Skin of body (tissue), 2 donors: ENCODE data around the gene LARP4B. TPM values are rescaled to one million over a fixed set of nuclear protein-coding genes. Genes with fewer than 3 reads are reported as not detected.
A peak's percentile ranks its signal among the peaks of the same experiment; 100 is the strongest.

ENCODE experiments used
- DNase-seq: peaks from one replicate; lab custom pipeline; 2025; lab: John Stamatoyannopoulos, UW
- total RNA-seq: library from RNA; depleted of rRNA; stranded (reverse); fragments of >200 nt; gene quantifications from one replicate; pipeline ENCODE4 v1.2.3, GENCODE V29; 2014

Gene LARP4B
- total RNA-seq, 1 donor from 2014 or later: 36.5 TPM

DNA sequence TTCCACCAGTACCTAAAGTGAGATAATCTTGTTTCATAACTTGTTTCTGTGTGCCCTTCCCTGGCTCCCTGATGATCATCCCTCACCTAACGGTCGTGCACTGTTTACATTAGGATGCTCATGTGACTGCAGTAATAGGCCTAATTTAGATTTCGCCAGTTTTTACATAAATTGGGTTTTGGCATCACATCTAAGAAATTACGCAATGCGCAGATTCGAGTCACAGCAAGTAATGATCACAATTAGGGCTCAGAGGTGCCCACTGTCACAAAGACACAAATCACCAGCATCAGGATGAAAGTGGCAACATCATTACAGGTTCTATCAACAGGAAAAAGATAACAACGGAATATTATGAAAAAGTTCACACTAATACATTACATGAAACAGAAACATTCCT lies 94.7 kb downstream of the LARP4B start:
- DNase-seq: no peak

DNA sequence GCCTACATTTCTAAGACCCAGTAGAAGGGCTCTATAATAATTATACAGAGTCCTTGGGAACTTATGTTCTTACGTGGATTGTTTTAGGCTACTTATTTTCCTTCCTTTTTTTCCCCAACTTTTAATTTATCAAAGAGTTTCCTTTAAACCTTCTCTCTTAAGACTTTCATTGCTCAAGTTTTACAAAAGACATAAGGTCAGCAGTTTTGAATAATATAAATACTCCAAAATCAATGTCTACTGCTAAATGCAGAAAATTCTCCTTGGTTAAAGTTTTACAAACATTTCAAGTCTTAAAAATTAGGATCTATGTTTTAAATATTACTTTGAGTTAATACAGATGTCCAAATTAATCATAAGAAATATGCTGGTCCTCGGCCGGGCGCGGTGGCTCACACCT lies 97.0 kb downstream of the LARP4B start:
- DNase-seq: no peak

DNA sequence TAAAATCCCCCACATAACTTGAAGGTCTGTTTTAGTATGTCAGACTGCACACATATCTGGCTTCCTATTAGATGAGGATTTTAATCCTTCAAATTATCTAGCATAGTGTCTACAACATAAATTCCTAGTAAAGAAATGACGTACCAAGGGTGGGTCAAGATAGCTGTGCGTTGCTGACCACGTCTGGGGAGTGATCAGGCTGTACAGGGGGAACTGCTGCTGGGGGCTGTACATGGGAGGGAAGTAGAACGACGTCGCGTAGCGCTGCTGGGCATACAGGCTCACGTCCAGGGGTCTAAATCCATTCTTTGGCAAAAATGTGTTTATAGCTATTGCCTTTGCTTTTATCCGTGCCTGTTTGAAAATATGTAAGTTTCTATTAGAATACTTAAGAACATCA lies 102.3 kb downstream of the LARP4B start:
- DNase-seq: no peak

DNA sequence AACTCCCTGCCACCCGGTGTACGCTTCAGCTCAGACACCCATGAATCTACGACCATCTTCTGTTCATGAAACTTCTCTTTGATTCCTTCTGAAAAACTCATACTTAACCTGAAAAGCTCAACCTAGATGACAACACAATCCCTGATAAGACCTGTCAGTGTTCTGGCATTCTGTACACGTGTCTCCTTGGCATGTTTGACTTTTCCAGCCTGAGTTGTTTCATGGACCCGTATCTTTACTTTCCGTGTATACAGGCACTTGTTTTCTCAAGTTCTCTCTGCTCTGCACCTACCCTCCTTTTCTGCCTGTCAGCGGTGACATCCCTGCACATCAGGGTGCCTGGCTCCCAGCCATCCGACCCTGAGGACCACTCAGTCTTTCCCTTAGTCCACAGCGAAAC lies 103.3 kb downstream of the LARP4B start:
- DNase-seq: no peak

DNA sequence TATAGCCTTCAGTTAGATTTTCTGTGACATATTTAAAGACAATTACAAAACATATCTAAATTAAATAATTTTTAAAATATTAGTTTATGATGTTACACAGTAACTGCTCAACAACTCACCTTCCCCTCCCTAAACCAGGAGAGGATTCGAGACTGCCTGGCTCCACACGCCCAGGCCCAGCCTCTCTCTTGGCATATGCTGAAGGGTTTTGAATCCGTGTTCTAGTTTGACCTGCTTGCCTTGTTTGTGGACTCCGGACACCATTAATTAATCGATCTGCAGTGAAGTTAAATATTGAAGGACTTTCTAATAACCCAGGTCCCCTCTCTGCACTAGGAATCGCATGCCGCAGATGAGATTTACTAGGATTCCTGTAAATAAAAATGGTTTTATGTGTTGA lies 106.6 kb downstream of the LARP4B start:
- no peak for DNase-seq

DNA sequence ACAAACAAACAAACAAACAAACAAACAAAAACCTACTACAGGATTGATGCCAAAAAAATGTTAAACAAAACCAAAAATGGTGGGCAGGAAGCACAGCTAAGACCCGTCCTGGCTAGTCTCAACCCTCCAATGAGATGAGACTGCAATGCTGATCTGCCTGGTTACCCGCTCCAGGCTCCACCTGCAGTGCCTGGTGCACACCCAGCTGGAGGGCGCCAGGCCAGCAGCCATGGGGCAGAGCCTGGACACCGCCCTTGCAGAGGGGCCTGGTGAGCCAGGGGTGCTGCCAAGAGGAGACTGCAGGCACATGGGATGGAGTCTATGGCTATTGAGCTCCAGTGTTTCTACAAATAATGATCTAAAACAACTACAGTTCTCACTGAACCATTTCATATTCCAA lies 107.0 kb downstream of the LARP4B start:
- no peak for DNase-seq

DNA sequence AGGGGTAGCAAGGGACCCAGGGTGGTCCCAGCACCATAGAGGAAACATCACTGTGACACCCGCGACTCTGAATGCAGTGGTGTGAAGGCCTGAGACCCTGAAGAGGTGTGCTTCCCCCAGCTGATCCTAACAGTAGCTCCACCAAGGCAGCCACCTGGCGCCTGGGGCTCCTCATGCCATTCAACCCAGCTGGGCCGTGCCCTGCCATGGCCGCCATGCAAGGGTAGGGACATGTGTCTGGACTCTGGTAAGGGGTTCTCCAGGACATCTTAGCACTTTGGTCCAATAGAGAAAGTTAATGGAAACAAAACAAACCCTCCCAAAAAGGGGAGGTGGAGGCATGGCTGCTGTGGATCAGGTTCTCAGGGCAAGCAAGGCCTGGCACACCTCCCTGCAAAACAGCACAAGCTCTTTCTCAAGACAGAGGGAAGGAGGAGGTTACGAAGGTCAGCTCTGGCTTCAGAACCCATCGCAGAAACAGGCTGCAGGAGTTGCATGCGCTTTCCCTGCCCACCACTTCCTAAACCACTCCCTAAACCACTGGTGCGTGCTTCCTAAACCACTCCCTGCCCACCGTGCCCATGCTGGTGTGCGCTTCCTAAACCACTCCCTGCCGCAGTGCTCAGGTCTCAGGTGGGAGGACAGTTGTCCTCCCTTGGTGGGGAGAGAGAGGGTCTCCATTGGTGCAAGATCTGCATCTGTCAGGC lies 108.7 kb downstream of the LARP4B start:
- no peak for DNase-seq

DNA sequence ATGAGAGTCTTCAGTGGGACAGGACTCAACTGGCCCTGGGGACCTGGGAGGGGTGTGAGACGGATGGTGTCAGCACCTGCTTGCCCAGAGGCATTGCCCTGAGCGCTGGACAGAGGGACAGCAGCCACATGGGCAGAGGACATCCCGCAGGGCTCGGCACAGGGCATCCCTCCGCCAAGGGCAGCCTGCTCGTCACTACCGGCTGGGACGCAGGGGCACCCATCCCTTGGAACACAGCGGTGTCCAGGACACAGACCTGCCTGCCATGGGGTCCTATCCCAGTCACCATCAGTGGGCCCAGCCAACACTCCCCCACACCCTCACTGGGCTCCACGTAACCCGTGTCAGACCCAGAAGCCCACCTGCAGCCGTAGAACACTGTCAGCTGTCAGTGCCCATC lies 109.3 kb downstream of the LARP4B start:
- DNase-seq: no peak

DNA sequence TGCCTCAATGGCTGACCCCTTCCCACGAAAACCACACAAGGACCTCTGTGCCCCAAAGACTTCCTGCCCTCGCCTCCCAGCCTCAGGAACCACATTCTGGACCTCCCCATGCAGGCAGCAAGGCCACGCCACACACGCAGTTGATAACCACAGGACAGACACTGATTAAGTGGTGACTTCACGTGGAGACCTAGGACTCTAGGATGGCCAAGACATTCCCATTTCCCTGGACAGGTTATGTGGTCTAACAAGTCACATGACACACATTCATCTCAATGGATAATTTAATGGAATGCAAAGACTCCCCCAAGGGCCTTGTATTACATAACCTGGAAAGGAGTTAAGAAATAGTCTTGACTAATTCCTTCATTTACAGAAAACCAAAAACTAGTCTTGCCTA lies 110.2 kb downstream of the LARP4B start:
- DNase-seq: no peak

DNA sequence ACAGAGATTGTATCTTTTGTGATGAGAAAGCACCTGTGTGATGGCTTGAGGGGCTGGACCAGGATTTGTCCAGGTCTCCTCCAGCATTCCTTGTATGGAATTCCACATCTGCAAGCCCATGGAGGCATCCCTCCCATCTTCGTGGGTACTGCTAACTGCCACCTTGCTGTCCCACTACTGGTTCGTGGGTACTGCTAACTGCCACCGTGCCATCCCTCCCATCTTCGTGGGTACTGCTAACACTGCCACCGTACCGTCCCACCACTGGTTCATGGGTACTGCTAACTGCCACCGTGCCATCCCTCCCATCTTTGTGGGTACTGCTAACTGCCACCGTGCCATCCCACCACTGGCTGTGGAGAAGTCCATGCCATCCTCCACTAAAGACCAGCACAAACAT lies 111.7 kb downstream of the LARP4B start:
- DNase-seq: no peak

DNA sequence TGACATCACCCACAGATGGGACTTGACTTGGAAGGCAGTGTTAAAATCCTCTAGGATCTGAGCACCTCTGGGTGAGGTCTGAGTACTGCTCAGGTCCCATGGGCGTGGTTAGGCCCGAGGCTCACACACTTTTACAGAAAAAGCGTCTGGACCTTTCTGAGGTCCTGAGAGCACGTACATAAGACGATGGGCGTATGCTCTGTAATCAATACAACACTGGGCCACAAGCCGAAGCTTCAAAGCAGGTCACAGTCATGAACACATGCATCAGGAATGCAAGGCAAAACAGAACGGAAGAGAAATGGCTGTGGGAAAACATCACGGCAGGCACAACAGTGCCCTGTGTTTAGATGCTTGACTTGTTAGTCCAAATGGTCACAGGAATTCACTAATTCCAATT lies 112.2 kb downstream of the LARP4B start:
- peak; percentile 15 for DNase-seq

DNA sequence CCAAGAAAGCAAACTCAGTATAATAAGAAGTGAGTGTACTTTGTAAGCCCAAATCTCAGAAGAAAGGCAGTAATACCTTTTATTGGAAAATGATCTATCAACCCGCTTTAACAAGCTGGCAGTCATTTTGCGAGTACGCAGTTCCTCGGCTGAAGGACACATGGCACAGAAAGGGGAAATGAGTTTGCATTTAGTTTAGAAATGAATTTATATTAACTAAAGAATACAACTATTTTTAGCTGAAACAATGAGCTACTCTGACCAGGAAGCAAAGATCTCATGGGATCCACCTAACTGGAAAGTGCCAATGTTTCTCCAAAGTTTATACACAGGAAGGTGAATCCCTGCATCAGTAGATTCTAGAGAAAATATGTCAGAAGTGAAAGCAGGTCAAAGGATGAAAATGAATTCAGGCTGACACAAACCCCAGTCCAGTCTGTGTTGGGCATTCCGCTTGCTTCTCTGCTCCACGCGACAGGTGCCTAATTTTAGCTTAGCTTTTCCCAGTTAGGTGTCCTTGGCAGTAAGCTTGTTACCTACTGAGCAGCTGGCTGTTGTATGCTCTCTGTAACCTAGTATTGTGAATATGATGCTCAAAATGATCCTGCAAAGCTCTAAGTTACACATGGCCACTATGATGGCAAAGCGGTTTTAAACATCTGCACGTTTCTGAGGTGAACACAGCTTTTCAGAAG lies 112.8 kb downstream of the LARP4B start:
- no peak for DNase-seq

DNA sequence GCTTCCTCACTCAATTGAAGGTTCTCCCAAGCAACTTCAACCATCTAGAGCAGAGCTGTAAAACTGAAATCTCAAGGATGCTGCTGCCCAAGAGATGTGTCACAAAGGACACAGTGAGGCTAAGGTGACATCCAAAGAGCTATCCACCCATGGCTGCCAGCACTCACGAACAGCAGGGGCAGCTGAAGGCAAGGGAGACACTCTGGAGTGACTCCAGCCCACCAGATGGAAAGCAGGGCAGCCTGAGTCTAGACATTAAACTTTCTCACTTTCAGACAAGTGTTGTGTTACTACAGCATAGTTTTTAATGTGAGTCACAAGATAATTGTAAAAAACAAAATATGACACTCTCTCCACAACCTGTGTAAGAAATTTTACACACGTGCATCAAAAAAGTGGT lies 113.5 kb downstream of the LARP4B start:
- DNase-seq: no peak

DNA sequence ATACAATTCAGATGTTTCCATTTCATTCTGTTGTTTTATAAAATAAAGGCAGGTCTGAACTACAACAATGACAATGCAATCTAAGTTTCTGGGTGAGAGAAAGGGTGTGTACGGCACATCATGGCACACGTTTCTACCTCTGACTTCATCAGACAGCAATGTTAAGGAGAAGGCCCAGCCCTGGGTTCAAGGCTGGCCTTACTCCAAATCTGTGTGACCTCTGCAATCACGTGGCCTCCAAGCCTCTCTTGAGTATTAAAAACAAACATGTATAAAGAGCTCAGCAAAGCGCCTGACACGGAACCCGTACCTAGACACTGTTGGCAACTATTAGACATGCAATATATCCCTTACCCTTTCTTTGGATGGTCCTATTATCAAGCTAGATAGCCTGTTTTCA lies 114.1 kb downstream of the LARP4B start:
- no peak for DNase-seq

DNA sequence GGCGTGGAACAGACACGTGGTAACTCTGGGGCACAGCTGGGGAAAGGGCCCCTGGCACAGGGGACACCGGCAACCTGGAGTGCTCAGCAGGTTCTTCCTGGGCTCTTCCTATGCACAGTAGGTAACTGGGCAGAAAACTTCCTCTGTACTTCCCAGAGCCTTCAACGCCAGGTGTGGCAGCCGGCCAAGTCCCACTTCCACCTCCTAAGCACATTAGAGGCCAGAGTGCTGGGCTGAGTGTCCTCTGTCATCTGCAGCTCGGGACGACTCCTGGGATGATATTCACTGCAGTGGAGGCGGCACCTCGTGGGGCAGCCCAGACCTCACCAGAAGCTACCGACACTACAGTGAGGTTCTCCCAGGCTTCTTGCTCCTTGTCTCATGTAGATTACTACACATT lies 114.5 kb downstream of the LARP4B start:
- no peak for DNase-seq

DNA sequence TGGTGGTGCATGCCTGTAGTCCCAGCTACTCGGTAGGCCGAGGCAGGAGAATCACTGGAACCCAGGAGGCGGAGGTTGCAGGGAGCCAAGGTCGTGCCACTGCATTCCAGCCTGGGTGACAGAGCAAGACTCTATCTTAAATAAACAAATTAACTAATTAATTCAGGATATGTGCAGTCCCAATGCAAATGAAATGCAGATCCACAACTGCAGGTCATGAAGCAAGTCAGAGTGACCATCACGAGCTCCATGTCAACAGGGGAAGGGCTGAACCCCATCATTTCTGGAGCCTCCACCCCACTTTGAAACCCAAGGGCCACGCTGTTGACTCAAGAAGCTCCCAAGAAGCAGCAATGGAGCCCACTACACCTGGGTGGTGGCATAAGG lies 115.4 kb downstream of the LARP4B start:
- DNase-seq: no peak

DNA sequence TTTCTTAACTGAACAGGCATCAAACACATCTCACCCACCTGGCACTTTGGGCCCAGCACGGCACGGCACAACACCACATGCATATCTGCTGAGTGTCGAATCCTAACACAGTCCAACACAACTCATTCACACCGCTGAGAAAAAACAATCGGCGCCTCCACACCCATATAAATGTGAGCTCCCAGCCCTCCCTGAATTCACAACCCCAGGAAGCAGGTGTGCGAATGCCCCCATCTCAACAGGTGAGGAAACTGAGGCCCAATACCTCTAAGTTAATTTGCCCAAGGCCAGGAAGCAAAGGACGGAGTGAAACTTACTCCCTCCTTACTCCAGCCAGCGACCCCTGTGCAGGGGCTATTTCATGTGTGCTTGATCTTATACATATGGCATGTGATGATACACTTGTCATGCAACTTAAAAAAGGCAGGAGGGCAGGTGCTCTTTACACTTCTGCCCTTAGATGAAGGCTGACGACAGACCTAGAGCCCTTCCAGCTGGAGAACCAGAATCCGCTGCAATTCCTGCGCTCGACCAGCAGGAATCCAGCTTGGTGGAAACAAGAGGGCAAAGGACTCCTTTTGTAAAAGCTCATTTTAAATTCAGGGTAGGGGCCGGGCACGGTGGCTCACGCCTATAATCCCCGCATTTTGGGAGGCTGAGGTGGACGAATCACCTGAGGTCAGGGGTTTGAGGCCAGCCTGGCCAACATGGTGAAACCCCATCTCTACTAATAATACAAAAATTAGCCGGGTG lies 116.0 kb downstream of the LARP4B start:
- no peak for DNase-seq

DNA sequence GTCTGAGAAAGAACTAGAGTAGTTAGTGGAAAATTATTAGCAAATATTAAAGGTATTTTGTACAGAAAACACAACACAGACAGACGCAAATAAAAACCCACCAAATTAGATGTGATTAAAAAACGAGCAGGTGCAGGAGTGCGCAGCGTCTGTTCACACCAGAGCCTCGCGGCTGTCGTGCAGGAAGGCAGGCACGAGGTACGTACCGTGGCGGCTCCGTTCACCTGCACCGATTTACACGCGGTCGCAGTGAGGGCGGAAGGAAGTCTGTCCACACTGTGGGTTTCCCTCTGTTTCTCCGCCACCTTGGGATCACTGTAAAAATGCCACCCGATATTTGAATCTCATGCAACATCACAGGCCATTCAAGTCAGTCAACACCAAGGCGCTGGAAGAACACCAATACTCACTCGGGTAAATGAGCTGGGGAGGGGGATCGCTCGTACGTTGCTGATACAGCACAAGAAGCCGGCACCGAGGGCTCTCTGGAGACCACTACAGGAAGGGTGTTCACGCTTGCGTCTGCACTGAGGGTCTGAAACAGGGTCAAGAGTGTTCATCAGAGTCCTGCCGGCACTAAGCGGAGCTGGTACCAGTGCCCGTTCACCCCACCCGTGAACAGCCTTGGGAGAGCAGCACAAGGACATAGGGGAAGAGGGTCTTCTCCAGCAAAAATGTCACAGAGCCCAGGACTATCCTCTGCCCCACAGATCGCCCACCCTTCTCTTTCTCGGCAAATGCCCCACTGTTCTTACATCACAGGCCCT lies 116.8 kb downstream of the LARP4B start:
- DNase-seq: no peak

DNA sequence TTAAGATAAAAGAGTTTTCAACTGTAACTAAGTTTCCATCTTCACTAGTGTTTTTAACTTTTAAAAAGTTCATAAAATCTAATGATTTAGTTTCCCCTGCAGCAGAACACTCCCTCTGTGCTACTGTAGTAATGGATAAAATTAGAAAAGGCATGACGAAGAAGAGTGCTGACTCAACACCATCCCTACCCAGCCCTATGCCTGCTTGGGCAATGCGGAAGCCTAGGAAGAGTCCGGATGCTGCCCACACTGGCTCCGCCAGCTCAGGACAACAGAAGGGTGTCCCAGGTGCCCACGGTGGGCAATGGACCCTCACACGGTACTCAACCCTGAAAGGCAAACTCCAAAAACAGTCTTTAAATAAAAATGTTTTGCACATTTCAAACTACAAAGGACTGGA lies 118.2 kb downstream of the LARP4B start:
- DNase-seq: no peak

DNA sequence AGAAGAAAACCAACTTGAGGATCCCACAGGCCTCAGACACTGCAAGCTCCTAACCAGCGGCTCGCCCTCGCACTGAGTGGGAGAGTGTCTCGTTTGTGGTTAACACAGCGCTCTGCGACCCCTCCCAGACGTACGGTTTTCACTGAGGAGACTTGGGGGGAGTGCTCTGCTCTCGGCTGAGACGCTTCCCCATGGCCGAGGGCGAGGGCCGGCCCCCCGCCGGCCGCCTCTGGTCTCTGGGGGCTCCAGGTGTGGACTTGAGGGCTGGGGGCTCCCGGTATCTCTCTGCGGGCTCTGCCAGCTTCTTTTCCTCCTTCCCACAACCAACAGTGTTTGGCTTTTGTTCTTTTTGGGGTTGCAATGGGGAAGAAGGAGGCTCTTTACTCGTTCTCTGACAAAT lies 118.7 kb downstream of the LARP4B start:
- DNase-seq: no peak

DNA sequence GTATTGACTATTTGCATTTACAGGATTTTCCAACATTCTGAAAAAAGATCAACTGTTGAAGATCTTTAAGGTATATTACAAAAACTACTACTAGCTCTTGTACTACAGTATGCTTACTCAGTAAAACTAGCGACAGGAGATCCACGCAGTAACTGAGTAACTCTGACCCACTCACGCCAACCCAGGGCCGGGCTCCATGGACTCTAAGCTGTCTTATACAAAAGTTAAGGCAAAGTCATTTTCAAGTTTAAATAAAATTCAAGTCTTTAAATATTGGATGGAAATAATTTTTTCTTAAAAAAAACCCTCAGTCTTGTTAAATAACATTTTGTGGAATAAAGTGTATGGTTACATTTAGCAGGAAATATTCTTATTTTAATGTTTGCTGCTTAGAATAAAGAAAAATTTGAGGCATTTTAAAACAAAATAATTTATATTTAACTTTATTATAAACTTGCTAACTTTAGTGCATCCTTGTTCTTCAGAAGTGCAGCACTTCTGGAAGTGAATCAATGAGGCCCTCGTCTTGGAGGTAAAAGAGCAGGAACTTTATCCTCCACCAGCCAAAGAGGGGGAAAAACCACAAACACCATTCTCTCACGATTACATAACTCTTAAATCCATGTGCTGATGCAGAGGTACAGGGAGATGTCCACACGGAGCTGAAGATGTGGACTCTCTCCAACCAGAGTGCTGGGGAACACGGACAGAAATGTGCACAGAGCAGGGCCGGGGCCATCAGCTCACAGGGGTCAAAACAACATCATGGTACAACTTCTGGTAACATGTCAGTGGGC lies 119.9 kb downstream of the LARP4B start:
- DNase-seq: no peak
